GM23338 (cell line): ENCODE measurements around the gene SLC29A2. TPM values are rescaled to one million over a fixed set of nuclear protein-coding genes. Genes with fewer than 3 reads are reported as not detected.

ENCODE experiments used
- ATAC-seq: fragments of 200-7000 bp; cut with Tn5 transposase; 3 replicates; pipeline ENCODE4 v1.9.1; 2020
- DNase-seq: peaks from one replicate; pipeline ENCODE4 v3.0.0-alpha.2; 2015; ENCODE audit warnings: low spot score
- H2AFZ ChIP-seq: fragments of 200-600 bp; sonication (generic); 2 replicates; pipeline ENCODE4 v1.8.0; 2016; ENCODE audit warnings: antibody characterized with exemption, mild to moderate bottlenecking, moderate library complexity
- H3F3A ChIP-seq: fragments of 200-600 bp; sonication (generic); replicated peaks from 2 replicates; pipeline ENCODE4 v1.8.0; 2017; ENCODE audit warnings: antibody characterized with exemption, mixed run types, low read depth
- H3K27ac ChIP-seq: fragments of 200-600 bp; sonication (generic); 2 replicates; pipeline ENCODE4 v1.6.1; 2016; ENCODE audit warnings: low read depth
- H3K27me3 ChIP-seq: fragments of 200-600 bp; sonication (generic); 2 replicates; pipeline ENCODE4 v1.8.0; 2016; ENCODE audit warnings: mild to moderate bottlenecking, mixed run types, moderate library complexity; ENCODE audit not compliant: insufficient read depth
- H3K36me3 ChIP-seq: fragments of 200-600 bp; sonication (generic); 2 replicates; pipeline ENCODE4 v1.8.0; 2016; ENCODE audit warnings: mild to moderate bottlenecking; ENCODE audit not compliant: insufficient read depth
- H3K4me1 ChIP-seq: fragments of 200-600 bp; sonication (generic); 2 replicates; pipeline ENCODE4 v1.8.0; 2016; ENCODE audit warnings: mild to moderate bottlenecking, moderate library complexity; ENCODE audit not compliant: insufficient read depth
- H3K4me2 ChIP-seq: fragments of 200-600 bp; sonication (generic); 2 replicates; pipeline ENCODE4 v1.7.1; 2017; ENCODE audit warnings: mixed run types
- H3K4me3 ChIP-seq: fragments of 200-600 bp; sonication (generic); 2 replicates; pipeline ENCODE4 v1.6.1; 2016; ENCODE audit warnings: mixed run types
- H3K79me2 ChIP-seq: fragments of 200-600 bp; sonication (generic); replicated peaks from 2 replicates; pipeline ENCODE4 v1.8.0; 2017; ENCODE audit warnings: mild to moderate bottlenecking; ENCODE audit not compliant: insufficient read depth
- H3K9me2 ChIP-seq: fragments of 200-600 bp; sonication (generic); 2 replicates; pipeline ENCODE4 v1.8.0; 2017; ENCODE audit not compliant: insufficient read depth
- H4K20me1 ChIP-seq: fragments of 200-600 bp; sonication (generic); replicated peaks from 2 replicates; pipeline ENCODE4 v1.8.0; 2017; ENCODE audit warnings: mild to moderate bottlenecking; ENCODE audit not compliant: insufficient read depth
- H3K27ac Mint-ChIP-seq: 2 replicates; pipeline ENCODE4 v1.8.0; 2020; ENCODE audit warnings: inconsistent platforms, mild to moderate bottlenecking, moderate library complexity, mixed read lengths
- H3K27me3 Mint-ChIP-seq: 3 replicates; pipeline ENCODE4 v1.8.0; 2022; ENCODE audit warnings: low read depth, mild to moderate bottlenecking, moderate library complexity, mixed read lengths, inconsistent platforms; ENCODE audit not compliant: insufficient read depth, poor library complexity
- H3K36me3 Mint-ChIP-seq: 3 replicates; pipeline ENCODE4 v1.8.0; 2021; ENCODE audit warnings: low read depth, mild to moderate bottlenecking, inconsistent platforms, moderate library complexity, mixed read lengths
- H3K4me1 Mint-ChIP-seq: 3 replicates; pipeline ENCODE4 v1.8.0; 2020; ENCODE audit warnings: mild to moderate bottlenecking, inconsistent platforms, mixed read lengths
- H3K4me3 Mint-ChIP-seq: 3 replicates; pipeline ENCODE4 v1.8.0; 2021; ENCODE audit warnings: moderate library complexity, mild to moderate bottlenecking, inconsistent platforms, mixed read lengths
- H3K9me3 Mint-ChIP-seq: 3 replicates; pipeline ENCODE4 v1.8.0; 2020; ENCODE audit warnings: moderate library complexity, mild to moderate bottlenecking, inconsistent platforms, mixed read lengths
- CREB1 ChIP-seq: fragments of 250-450 bp; sonication (Bioruptor Pico); IDR thresholded peaks from 2 replicates; pipeline ENCODE4 v1.5.0; 2020; ENCODE audit warnings: low read depth, mild to moderate bottlenecking, moderate library complexity
- EZH2 ChIP-seq: fragments of 200-600 bp; sonication (generic); IDR thresholded peaks from one replicate; pipeline ENCODE4 v1.8.0; 2017; ENCODE audit warnings: antibody characterized with exemption, mild to moderate bottlenecking, low read depth; ENCODE audit not compliant: unreplicated experiment
- EZH2phosphoT487 ChIP-seq: fragments of 200-600 bp; sonication (generic); IDR thresholded peaks from one replicate; pipeline ENCODE4 v1.8.1; 2018; ENCODE audit warnings: antibody characterized with exemption; ENCODE audit not compliant: unreplicated experiment
- JUNB ChIP-seq: IDR thresholded peaks from one replicate; pipeline ENCODE4 v1.6.1; 2016; ENCODE audit warnings: antibody characterized with exemption; ENCODE audit not compliant: unreplicated experiment
- NANOG ChIP-seq: IDR thresholded peaks from 2 replicates; pipeline ENCODE4 v1.6.1; 2016; ENCODE audit warnings: antibody characterized with exemption, borderline replicate concordance
- POLR2AphosphoS5 ChIP-seq: IDR thresholded peaks from 2 replicates; pipeline ENCODE4 v1.6.1; 2016; ENCODE audit warnings: antibody characterized with exemption, low read depth
- STAT1 ChIP-seq: IDR thresholded peaks from one replicate; pipeline ENCODE4 v1.6.1; 2016; ENCODE audit warnings: antibody characterized with exemption; ENCODE audit not compliant: unreplicated experiment
- ZNF114 ChIP-seq: fragments of 250-450 bp; sonication (Bioruptor Pico); IDR thresholded peaks from 2 replicates; pipeline ENCODE4 v1.5.0; 2020; ENCODE audit warnings: mild to moderate bottlenecking, moderate library complexity
- ZNF331 ChIP-seq: fragments of 250-450 bp; sonication (Bioruptor Pico); IDR thresholded peaks from 2 replicates; pipeline ENCODE4 v1.5.0; 2020; ENCODE audit warnings: low read depth, mild to moderate bottlenecking, moderate library complexity
- polyA plus RNA-seq: library from polyadenylated mRNA; unstranded; fragments of >200 nt; fragmentation: Nextera tagmentation; extraction: Ambion mirVana; gene quantifications from 2 replicates; pipeline ENCODE4 v1.2.1, GENCODE V29; 2016
- total RNA-seq: library from RNA; depleted of rRNA; stranded (reverse); fragments of >200 nt; shearing (Covaris generic); gene quantifications from 2 replicates; pipeline ENCODE4 v1.2.3, GENCODE V29; 2014
- TF ChIP-seq, protein P1 (sequence below): fragments of 250-450 bp; sonication (Bioruptor Pico); IDR thresholded peaks from 2 replicates; pipeline ENCODE4 v1.5.0; 2020; ENCODE audit warnings: mild to moderate bottlenecking, moderate library complexity
- TF ChIP-seq, protein P2 (sequence below): IDR thresholded peaks from one replicate; pipeline ENCODE4 v1.6.1; 2018; ENCODE audit warnings: antibody characterized with exemption; ENCODE audit not compliant: unreplicated experiment
- TF ChIP-seq, protein P3 (sequence below): IDR thresholded peaks from 2 replicates; pipeline ENCODE4 v1.6.1; 2016; ENCODE audit warnings: antibody characterized with exemption
- TF ChIP-seq, protein P4 (sequence below), 2 experiments: fragments of 200-600 bp in 1 of 2; sonication (generic) in 1 of 2; conservative IDR thresholded peaks; 2 replicates each; pipeline versions ENCODE4 v1.5.1 to v1.6.1; 2016 to 2017; ENCODE audit warnings: antibody characterized with exemption in 2 of 2, low read depth in 2 of 2, mild to moderate bottlenecking in 2 of 2, moderate library complexity in 1 of 2

Gene SLC29A2
- total and polyA plus RNA-seq, 2 experiments from 2014 or later = 26.0 to 31.1 TPM

DNA sequence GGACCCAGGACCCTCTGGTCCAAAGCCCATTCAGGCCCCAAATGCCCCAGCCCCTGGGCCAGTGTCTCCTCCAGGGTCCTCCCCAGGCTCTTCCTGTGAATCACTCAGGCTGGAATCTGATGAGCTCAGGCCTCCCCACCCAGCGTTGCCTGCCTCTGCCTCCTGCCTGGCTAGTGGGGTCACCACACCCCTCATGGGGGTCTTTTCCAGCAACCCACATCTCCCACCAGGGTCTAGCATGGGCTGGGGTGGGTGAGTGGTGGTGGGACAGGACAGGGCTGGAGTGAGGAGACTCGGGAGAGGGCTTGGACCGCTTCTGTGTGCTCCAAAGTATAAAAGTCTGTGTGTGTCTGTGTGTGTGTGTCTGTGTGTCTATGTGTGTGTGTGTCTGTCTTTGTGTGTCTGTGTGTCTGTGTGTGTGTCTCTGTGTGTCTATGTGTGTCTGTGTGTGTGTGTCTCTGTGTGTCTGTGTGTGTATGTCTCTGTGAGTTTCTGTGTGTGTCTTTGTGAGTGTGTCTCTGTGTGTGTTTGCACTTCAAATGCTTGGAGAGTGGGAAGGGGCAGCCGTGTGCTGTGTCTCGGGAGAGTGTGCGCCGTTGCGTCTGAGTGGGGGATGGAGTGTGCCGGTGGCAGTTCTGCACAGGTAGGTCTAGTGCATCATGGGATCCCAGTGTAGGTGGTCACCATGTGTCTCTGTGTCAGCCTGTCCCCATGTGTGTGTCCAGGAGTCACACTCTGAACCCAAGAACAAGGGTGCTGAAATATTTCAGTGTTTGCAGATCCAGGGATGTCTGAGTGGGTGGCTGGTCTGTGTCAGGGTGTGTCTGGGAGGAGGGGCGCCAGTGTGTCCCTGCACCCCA, 44.2 kb downstream of the SLC29A2 start:
- no peaks in the 10 kb centered on the region for H3K27me3 ChIP-seq
- Mint-ChIP-seq H3K4me1 (peaks cover 21% of the 10 kb centered on the region), H3K27ac (no peak overlapping the region), H3K9me3 (no peaks in the 10 kb centered on the region), H3K27me3 (peaks cover 21% of the 10 kb centered on the region), H3K4me3 (no peak overlapping the region; the same call in 2 of the 3 replicates), H3K36me3 (no peaks in the 10 kb centered on the region)
- H3K4me3 ChIP-seq = no peak overlapping the region
- H3K9me2 ChIP-seq = no peaks in the 10 kb centered on the region
- no peak for ATAC-seq
- TF ChIP-seq, protein P1, sequence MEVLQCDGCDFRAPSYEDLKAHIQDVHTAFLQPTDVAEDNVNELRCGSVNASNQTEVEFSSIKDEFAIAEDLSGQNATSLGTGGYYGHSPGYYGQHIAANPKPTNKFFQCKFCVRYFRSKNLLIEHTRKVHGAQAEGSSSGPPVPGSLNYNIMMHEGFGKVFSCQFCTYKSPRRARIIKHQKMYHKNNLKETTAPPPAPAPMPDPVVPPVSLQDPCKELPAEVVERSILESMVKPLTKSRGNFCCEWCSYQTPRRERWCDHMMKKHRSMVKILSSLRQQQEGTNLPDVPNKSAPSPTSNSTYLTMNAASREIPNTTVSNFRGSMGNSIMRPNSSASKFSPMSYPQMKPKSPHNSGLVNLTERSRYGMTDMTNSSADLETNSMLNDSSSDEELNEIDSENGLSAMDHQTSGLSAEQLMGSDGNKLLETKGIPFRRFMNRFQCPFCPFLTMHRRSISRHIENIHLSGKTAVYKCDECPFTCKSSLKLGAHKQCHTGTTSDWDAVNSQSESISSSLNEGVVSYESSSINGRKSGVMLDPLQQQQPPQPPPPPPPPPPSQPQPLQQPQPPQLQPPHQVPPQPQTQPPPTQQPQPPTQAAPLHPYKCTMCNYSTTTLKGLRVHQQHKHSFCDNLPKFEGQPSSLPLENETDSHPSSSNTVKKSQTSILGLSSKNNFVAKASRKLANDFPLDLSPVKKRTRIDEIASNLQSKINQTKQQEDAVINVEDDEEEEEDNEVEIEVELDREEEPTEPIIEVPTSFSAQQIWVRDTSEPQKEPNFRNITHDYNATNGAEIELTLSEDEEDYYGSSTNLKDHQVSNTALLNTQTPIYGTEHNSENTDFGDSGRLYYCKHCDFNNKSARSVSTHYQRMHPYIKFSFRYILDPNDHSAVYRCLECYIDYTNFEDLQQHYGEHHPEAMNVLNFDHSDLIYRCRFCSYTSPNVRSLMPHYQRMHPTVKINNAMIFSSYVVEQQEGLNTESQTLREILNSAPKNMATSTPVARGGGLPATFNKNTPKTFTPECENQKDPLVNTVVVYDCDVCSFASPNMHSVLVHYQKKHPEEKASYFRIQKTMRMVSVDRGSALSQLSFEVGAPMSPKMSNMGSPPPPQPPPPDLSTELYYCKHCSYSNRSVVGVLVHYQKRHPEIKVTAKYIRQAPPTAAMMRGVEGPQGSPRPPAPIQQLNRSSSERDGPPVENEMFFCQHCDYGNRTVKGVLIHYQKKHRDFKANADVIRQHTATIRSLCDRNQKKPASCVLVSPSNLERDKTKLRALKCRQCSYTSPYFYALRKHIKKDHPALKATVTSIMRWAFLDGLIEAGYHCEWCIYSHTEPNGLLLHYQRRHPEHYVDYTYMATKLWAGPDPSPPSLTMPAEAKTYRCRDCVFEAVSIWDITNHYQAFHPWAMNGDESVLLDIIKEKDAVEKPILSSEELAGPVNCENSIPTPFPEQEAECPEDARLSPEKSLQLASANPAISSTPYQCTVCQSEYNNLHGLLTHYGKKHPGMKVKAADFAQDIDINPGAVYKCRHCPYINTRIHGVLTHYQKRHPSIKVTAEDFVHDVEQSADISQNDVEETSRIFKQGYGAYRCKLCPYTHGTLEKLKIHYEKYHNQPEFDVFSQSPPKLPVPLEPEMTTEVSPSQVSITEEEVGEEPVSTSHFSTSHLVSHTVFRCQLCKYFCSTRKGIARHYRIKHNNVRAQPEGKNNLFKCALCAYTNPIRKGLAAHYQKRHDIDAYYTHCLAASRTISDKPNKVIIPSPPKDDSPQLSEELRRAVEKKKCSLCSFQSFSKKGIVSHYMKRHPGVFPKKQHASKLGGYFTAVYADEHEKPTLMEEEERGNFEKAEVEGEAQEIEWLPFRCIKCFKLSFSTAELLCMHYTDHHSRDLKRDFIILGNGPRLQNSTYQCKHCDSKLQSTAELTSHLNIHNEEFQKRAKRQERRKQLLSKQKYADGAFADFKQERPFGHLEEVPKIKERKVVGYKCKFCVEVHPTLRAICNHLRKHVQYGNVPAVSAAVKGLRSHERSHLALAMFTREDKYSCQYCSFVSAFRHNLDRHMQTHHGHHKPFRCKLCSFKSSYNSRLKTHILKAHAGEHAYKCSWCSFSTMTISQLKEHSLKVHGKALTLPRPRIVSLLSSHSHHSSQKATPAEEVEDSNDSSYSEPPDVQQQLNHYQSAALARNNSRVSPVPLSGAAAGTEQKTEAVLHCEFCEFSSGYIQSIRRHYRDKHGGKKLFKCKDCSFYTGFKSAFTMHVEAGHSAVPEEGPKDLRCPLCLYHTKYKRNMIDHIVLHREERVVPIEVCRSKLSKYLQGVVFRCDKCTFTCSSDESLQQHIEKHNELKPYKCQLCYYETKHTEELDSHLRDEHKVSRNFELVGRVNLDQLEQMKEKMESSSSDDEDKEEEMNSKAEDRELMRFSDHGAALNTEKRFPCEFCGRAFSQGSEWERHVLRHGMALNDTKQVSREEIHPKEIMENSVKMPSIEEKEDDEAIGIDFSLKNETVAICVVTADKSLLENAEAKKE (CRISPR knock-in tag) = no peak
- TF ChIP-seq NANOG (no peak), JUNB (no peak), ZNF114 (CRISPR knock-in tag) (no peak), ZNF331 (CRISPR knock-in tag) (no peak), EZH2 (no peak), EZH2phosphoT487 (no peak), POLR2AphosphoS5 (no peak), CREB1 (CRISPR knock-in tag) (no peak), STAT1 (no peak)
- TF ChIP-seq, protein P2, sequence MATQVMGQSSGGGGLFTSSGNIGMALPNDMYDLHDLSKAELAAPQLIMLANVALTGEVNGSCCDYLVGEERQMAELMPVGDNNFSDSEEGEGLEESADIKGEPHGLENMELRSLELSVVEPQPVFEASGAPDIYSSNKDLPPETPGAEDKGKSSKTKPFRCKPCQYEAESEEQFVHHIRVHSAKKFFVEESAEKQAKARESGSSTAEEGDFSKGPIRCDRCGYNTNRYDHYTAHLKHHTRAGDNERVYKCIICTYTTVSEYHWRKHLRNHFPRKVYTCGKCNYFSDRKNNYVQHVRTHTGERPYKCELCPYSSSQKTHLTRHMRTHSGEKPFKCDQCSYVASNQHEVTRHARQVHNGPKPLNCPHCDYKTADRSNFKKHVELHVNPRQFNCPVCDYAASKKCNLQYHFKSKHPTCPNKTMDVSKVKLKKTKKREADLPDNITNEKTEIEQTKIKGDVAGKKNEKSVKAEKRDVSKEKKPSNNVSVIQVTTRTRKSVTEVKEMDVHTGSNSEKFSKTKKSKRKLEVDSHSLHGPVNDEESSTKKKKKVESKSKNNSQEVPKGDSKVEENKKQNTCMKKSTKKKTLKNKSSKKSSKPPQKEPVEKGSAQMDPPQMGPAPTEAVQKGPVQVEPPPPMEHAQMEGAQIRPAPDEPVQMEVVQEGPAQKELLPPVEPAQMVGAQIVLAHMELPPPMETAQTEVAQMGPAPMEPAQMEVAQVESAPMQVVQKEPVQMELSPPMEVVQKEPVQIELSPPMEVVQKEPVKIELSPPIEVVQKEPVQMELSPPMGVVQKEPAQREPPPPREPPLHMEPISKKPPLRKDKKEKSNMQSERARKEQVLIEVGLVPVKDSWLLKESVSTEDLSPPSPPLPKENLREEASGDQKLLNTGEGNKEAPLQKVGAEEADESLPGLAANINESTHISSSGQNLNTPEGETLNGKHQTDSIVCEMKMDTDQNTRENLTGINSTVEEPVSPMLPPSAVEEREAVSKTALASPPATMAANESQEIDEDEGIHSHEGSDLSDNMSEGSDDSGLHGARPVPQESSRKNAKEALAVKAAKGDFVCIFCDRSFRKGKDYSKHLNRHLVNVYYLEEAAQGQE = no peak
- TF ChIP-seq, protein P3, sequence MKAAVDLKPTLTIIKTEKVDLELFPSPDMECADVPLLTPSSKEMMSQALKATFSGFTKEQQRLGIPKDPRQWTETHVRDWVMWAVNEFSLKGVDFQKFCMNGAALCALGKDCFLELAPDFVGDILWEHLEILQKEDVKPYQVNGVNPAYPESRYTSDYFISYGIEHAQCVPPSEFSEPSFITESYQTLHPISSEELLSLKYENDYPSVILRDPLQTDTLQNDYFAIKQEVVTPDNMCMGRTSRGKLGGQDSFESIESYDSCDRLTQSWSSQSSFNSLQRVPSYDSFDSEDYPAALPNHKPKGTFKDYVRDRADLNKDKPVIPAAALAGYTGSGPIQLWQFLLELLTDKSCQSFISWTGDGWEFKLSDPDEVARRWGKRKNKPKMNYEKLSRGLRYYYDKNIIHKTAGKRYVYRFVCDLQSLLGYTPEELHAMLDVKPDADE = no peak
- TF ChIP-seq, protein P4, sequence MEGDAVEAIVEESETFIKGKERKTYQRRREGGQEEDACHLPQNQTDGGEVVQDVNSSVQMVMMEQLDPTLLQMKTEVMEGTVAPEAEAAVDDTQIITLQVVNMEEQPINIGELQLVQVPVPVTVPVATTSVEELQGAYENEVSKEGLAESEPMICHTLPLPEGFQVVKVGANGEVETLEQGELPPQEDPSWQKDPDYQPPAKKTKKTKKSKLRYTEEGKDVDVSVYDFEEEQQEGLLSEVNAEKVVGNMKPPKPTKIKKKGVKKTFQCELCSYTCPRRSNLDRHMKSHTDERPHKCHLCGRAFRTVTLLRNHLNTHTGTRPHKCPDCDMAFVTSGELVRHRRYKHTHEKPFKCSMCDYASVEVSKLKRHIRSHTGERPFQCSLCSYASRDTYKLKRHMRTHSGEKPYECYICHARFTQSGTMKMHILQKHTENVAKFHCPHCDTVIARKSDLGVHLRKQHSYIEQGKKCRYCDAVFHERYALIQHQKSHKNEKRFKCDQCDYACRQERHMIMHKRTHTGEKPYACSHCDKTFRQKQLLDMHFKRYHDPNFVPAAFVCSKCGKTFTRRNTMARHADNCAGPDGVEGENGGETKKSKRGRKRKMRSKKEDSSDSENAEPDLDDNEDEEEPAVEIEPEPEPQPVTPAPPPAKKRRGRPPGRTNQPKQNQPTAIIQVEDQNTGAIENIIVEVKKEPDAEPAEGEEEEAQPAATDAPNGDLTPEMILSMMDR (conservative IDR thresholded peaks at IDR 0.05; ENCODE audit: low read depth in 2 of 2) = no peak
- no peak overlapping the region for H3K4me2 ChIP-seq
- H3K79me2 ChIP-seq = no peaks in the 10 kb centered on the region
- H3K4me1 ChIP-seq = peaks cover 5% of the 10 kb centered on the region; the same call in 1 of the 2 replicates
- no peak overlapping the region for H3K27ac ChIP-seq
- no peaks in the 10 kb centered on the region for H4K20me1 ChIP-seq
- DNase-seq = no peak
- no peaks in the 10 kb centered on the region for H3F3A ChIP-seq
- H3K36me3 ChIP-seq = no peaks in the 10 kb centered on the region
- no peak overlapping the region for H2AFZ ChIP-seq
